CD4-positive, alpha-beta T cell (primary cell): ENCODE results near the gene NDUFS6. TPM values are rescaled to one million over a fixed set of nuclear protein-coding genes. Genes with fewer than 3 reads are reported as not detected.

Experiments
- ATAC-seq: fragments of 200-7000 bp; cut with Tn5 transposase; one replicate; pipeline ENCODE4 v1.10.0; 2022; ENCODE audit warnings: mild to moderate bottlenecking; ENCODE audit not compliant: poor library complexity
- CTCF ChIA-PET: fragments of 350-600 bp; sonication (Branson Sonifier 250); formaldehyde crosslinking; loops from one replicate; lab custom pipeline; 2021; ENCODE audit warnings: antibody characterized with exemption, inconsistent platforms; lab: Charles Lee
- POLR2A ChIA-PET: fragments of 350-600 bp; sonication (Branson Sonifier 250); formaldehyde crosslinking; loops from one replicate; lab custom pipeline; 2021; ENCODE audit warnings: antibody characterized with exemption, inconsistent platforms; lab: Charles Lee
- DNase-seq, 14 experiments: peaks; one replicate each; pipeline ENCODE4 v3.0.0-alpha.2; 2013 to 2020; ENCODE audit warnings: mixed read lengths in 2 of 14
- H3K27ac ChIP-seq, 2 donors: one replicate each; pipeline versions ENCODE4 v1.5.1 to v1.7.0; 2013; ENCODE audit warnings: low read length in 2 of 2, low read depth in 1 of 2, mild to moderate bottlenecking in 1 of 2
- H3K27me3 ChIP-seq, 2 experiments: 1 replicate in 1 of 2; 2 replicates in 1 of 2; pipeline versions ENCODE4 v1.6.1 to v1.7.0; 2013; ENCODE audit warnings: low read length in 2 of 2, control low read depth in 1 of 2, mild to moderate bottlenecking in 1 of 2, moderate library complexity in 1 of 2; ENCODE audit not compliant: insufficient read depth in 2 of 2, control insufficient read depth in 1 of 2
- H3K36me3 ChIP-seq: one replicate; pipeline ENCODE4 v1.6.1; 2013; ENCODE audit warnings: low read length, control low read depth; ENCODE audit not compliant: insufficient read depth
- H3K4me1 ChIP-seq: one replicate; pipeline ENCODE4 v1.6.1; 2013; ENCODE audit warnings: low read length, control low read depth; ENCODE audit not compliant: insufficient read depth
- H3K4me3 ChIP-seq: one replicate; pipeline ENCODE4 v1.5.1; 2013; ENCODE audit warnings: mild to moderate bottlenecking, low read length, moderate library complexity
- H3K9me3 ChIP-seq, 2 experiments: 1 replicate in 1 of 2; 2 replicates in 1 of 2; pipeline versions ENCODE4 v1.6.1 to v1.7.0; 2013; ENCODE audit warnings: low read length in 2 of 2, mild to moderate bottlenecking in 2 of 2, control low read depth in 1 of 2, moderate library complexity in 1 of 2; ENCODE audit not compliant: control insufficient read depth in 1 of 2, insufficient read depth in 1 of 2
- H3K27ac Mint-ChIP-seq: one replicate; pipeline ENCODE4 v1.8.0; 2020; ENCODE audit warnings: mixed read lengths
- H3K27me3 Mint-ChIP-seq: one replicate; pipeline ENCODE4 v1.8.0; 2021; ENCODE audit warnings: mixed read lengths
- H3K36me3 Mint-ChIP-seq: one replicate; pipeline ENCODE4 v1.8.0; 2021; ENCODE audit warnings: low read depth, mixed read lengths
- H3K4me1 Mint-ChIP-seq: one replicate; pipeline ENCODE4 v1.8.0; 2021; ENCODE audit warnings: low read depth, mixed read lengths
- H3K4me3 Mint-ChIP-seq: one replicate; pipeline ENCODE4 v1.8.0; 2020; ENCODE audit warnings: mild to moderate bottlenecking, mixed read lengths
- H3K9me3 Mint-ChIP-seq: one replicate; pipeline ENCODE4 v1.8.0; 2020; ENCODE audit warnings: mixed read lengths
- CTCF ChIP-seq: fragments of 200-600 bp; IDR thresholded peaks from one replicate; pipeline ENCODE4 v1.8.0; 2022; ENCODE audit warnings: antibody characterized with exemption, mild to moderate bottlenecking
- intact Hi-C, 2 experiments: fragments of 100-400 bp; cut with DNase I in 1 of 2; cut with micrococcal nuclease in 1 of 2; formaldehyde crosslinking; loops; one replicate each; pipeline versions ENCODE4 v1.15.1 to v1.9.0; 2023 to 2025; cut with DNase I, micrococcal nuclease
- total RNA-seq, 174 experiments: library from RNA in 2 of 174; stranded (reverse) in 2 of 174; gene quantifications; one replicate each; pipeline ENCODE4 v1.2.3 and lab custom pipeline; 2021 to 2026

The NDUFS6 gene
- total RNA-seq, 2 experiments from 2014 or later = 13.1 to 17.5 TPM

DNA sequence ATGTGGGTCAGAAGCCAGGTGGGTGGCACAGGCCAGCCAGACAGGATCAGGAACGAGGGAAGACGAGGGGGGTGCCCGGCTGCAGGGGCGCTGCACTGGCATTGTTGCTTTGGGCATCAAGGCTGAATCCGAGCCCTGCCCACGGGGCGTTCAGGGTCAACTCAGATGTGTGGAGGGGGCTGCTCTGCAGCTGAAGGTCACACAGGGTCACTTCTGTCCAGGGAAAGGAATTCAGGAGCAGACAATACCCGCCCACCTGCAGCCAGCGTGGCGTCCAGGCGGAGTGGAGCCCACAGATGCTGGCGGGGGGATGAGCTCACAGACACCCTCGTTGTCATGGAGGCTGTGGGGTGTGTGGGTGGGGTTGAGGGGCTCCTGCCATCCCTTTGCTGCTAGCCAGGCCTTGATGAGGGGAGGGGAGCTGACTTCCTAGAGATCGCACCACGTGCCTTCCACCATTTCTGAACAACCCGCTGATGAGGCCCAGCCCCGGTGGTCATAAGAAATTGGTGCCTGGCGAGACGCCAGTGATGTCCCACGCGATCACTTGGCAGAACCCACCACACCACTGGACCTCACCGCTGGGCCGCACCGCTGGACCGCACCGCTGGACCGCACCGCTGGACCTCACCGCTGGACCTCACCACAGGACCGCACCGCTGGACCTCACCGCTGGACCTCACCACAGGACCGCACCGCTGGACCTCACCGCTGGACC lies 32.8 kb upstream of the NDUFS6 start:
- Histone ChIP-seq H3K9me3 (peaks cover 0 to 9% of the 10 kb centered on the region in 2 experiments), H3K27me3 (peaks cover 0 to 4% of the 10 kb centered on the region in 2 experiments), H3K4me3 (no peak overlapping the region), H3K27ac (no peak overlapping the region), H3K36me3 (no peaks in the 10 kb centered on the region), H3K4me1 (no peaks in the 10 kb centered on the region)
- H3K36me3 Mint-ChIP-seq = no peaks in the 10 kb centered on the region
- no peak overlapping the region for H3K27ac Mint-ChIP-seq
- no peak for ATAC-seq
- H3K4me3 Mint-ChIP-seq = no peak overlapping the region
- intact Hi-C loops = no loop called here
- CTCF ChIA-PET = no interaction called here
- no peaks in the 10 kb centered on the region for H3K4me1 Mint-ChIP-seq
- no peak for DNase-seq
- peaks cover 14% of the 10 kb centered on the region for H3K27me3 Mint-ChIP-seq
- POLR2A ChIA-PET = no interaction called here
- no peaks in the 10 kb centered on the region for H3K9me3 Mint-ChIP-seq
- no peak for TF ChIP-seq CTCF

- no peak overlapping the region for H3K27ac ChIP-seq
- TF ChIP-seq CTCF = no peak
- H3K4me1 ChIP-seq = no peaks in the 10 kb centered on the region
- H3K4me3 Mint-ChIP-seq = no peak overlapping the region
- no peaks in the 10 kb centered on the region for H3K9me3 Mint-ChIP-seq
- POLR2A ChIA-PET = no interaction called here
- peaks cover 8% of the 10 kb centered on the region for H3K27me3 Mint-ChIP-seq
- H3K4me1 Mint-ChIP-seq = no peaks in the 10 kb centered on the region
- no peak overlapping the region for H3K4me3 ChIP-seq
- DNase-seq = no peak
- H3K36me3 Mint-ChIP-seq = no peaks in the 10 kb centered on the region
- H3K36me3 ChIP-seq = no peaks in the 10 kb centered on the region
- no peak overlapping the region for H3K27ac Mint-ChIP-seq
- CTCF ChIA-PET = no interaction called here
- peaks cover 0 to 8% of the 10 kb centered on the region in 2 experiments for H3K9me3 ChIP-seq
- ATAC-seq = no peak
- peaks cover 0 to 2% of the 10 kb centered on the region in 2 experiments for H3K27me3 ChIP-seq
- intact Hi-C loops = no loop called here
Observed at GRCh38 chr5:1769017-1769640, 32.1 kb upstream of the NDUFS6 start.

DNA sequence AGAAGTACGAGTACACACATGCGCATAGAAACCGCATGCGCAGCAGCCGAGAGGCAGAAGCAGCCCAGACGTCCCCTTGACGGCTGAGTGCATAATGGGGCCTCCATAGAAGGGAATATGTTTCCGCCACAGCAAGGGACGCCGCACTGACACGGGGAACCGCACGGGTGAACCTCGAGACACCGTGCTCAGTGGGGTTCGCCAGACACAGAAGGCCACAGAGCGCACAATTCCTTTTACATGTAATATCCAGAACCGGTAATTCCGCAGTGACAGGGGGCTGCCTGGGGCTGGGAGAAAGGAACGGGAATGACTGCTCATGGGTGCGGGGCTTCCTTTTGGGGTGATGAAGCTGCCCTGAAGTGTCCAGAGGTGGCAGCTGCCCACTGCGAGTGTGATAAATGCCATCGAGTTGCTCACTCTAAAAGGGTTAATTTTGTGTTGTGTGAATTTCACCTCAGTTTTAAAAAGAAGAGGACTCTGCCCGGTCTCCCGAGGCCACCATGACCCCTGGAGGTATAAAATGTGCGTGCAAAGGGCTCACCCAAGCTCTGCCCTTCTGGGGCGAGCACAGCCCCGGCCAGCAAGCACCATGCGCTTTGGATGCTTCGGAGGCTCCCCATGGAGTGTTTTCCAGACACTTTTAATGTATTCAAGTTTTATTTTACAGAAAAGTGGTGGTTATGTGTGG lies 31.3 kb upstream of the NDUFS6 start:
- ATAC-seq = no peak
- H3K27ac Mint-ChIP-seq = no peak overlapping the region
- ChIA-PET POLR2A (no interaction called here), CTCF (no interaction called here)
- no peaks in the 10 kb centered on the region for H3K36me3 Mint-ChIP-seq
- Histone ChIP-seq H3K36me3 (no peaks in the 10 kb centered on the region), H3K27me3 (peaks cover 0 to 2% of the 10 kb centered on the region in 2 experiments), H3K9me3 (peaks cover 0 to 3% of the 10 kb centered on the region in 2 experiments), H3K4me1 (no peaks in the 10 kb centered on the region), H3K27ac (no peak overlapping the region), H3K4me3 (no peak overlapping the region)
- DNase-seq = no peak
- peaks cover 2% of the 10 kb centered on the region for H3K27me3 Mint-ChIP-seq
- intact Hi-C loops = no loop called here
- H3K4me1 Mint-ChIP-seq = no peaks in the 10 kb centered on the region
- no peak for TF ChIP-seq CTCF
- H3K4me3 Mint-ChIP-seq = no peak overlapping the region
- H3K9me3 Mint-ChIP-seq = no peaks in the 10 kb centered on the region
